KOPT-K1 (cell line): Measurements from ENCODE around the gene PLB1.

ENCODE experiments used
- H3K27ac ChIP-seq: fragments of 200-600 bp; sonication (generic); 2 replicates; pipeline ENCODE4 v1.5.1; 2016; ENCODE audit warnings: antibody characterized with exemption, mild to moderate bottlenecking, low read depth, low read length; ENCODE audit not compliant: poor library complexity, severe bottlenecking
- H3K36me3 ChIP-seq: fragments of 200-600 bp; sonication (generic); 2 replicates; pipeline ENCODE4 v1.5.1; 2017; ENCODE audit warnings: antibody characterized with exemption, mild to moderate bottlenecking, low read length, moderate library complexity; ENCODE audit not compliant: insufficient read depth
- H3K9me3 ChIP-seq: fragments of 200-600 bp; sonication (generic); 2 replicates; pipeline ENCODE4 v1.5.1; 2017; ENCODE audit warnings: antibody characterized with exemption, low read length, mild to moderate bottlenecking; ENCODE audit not compliant: insufficient read depth, poor library complexity, severe bottlenecking

Gene PLB1

DNA sequence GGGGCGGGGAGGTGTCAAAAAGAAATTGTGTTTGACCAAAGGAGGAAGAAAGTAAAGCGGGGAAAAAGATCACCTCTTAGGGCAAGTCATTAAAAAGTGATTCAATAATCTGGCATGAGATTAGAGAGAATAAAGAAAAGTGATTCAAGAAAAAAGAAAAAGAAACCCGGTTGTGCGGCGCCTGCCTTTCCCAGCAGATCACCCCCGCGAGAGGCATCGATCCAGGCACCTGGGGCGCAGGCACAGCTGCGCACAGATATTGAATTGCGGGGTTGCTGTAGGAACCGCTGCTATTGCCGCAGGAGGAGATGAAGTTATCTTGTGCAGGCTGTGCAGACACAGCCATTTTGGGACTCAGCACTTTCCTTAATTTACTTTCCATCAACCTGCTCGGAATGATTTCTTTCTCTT, 71.2 kb downstream of the PLB1 start:
- Histone ChIP-seq H3K27ac (no peak overlapping the region), H3K36me3 (no peaks in the 10 kb centered on the region), H3K9me3 (no peaks in the 10 kb centered on the region)

GRCh38 chr2:28568036-28568435, 72.2 kb downstream of the PLB1 start:
- Histone ChIP-seq H3K9me3 (no peaks in the 10 kb centered on the region), H3K27ac (no peak overlapping the region), H3K36me3 (no peaks in the 10 kb centered on the region)

DNA sequence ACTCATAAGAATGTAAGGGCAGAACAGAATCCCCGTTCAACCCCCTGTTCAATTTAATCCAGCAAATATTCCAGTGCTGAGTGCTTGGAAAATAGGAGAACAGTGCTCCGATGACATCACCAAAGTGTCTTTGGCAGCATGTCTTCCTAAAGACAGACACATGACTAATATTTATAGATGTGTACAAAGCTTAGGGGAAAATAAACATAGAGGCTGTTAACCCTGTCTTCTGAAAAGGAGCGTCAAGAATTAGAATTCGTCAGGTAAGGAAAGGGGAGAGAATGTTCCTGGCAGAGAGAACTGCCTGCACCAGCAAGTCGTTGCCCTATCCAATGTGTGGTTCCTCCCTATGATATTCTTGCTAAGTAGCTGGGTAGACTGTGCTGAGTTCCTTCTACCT, 72.7 kb downstream of the PLB1 start:
- Histone ChIP-seq H3K9me3 (no peaks in the 10 kb centered on the region), H3K27ac (no peak overlapping the region), H3K36me3 (no peaks in the 10 kb centered on the region)

DNA sequence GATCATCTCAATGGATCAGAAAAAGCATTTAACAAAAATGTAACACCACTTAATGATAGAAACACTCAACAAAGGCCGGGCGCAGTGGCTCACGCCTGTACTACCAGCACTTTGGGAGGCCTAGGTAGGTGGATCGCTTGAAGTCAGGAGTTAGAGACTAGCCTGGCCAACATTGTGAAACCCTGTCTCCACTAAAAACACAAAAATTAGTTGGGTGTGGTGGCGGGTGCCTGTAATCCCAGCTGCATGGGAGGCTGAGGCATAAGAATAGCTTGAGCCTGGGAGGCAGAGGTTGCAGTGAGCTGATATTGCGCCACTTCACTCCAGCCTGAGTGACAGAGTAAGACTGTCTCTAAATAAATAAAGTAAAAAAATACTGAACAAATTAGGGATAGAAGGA, 74.6 kb downstream of the PLB1 start:
- H3K9me3 ChIP-seq: no peaks in the 10 kb centered on the region
- H3K27ac ChIP-seq: no peak overlapping the region
- H3K36me3 ChIP-seq: no peaks in the 10 kb centered on the region

DNA sequence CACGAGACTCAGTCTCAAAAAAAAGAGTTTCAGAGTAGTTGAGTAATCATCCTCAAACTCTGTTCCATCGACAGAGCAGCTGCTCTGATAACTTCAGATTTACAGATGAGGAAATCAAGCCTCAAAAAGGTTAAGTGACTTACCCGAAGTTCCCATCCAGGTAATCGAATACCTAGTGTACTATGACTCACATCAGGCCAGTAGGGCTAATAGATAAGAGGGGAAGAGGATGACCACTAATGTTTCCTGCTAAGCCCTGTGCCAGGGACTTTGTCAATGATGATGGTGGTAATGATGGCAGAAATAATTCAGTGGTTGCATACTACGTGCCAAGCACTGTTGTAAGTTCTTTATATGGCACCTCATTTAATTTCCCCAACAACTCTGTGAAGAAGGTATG, 80.9 kb downstream of the PLB1 start:
- H3K27ac ChIP-seq: no peak overlapping the region
- H3K36me3 ChIP-seq: no peaks in the 10 kb centered on the region
- H3K9me3 ChIP-seq: no peaks in the 10 kb centered on the region

- Histone ChIP-seq H3K9me3 (no peaks in the 10 kb centered on the region), H3K27ac (no peak overlapping the region), H3K36me3 (no peaks in the 10 kb centered on the region)
Observed at GRCh38 chr2:28577791-28578680, 82.2 kb downstream of the PLB1 start.

DNA sequence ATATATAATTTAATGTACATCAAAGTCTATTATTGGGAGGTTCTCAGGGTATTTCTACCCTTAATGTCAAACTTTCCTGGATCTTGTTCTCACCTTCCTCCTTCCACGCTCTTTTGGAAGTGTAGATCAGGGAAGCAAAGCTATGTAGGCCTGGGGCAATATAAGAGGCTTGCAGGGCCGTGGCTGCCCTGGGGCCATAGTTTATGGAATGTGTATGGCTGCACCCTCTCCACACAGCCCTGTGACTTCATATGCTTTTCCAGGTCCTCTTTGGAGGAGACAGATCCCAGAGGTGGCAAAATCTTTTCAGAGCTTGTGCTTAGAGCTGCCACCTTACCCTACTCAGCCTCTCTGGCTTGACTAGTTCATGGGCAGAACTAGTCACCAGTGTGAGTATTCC, 82.9 kb downstream of the PLB1 start:
- no peaks in the 10 kb centered on the region for H3K9me3 ChIP-seq
- no peak overlapping the region for H3K27ac ChIP-seq
- no peaks in the 10 kb centered on the region for H3K36me3 ChIP-seq

- Histone ChIP-seq H3K36me3 (no peaks in the 10 kb centered on the region), H3K9me3 (no peaks in the 10 kb centered on the region), H3K27ac (no peak overlapping the region)
Observed at GRCh38 chr2:28579606-28580005, 83.7 kb downstream of the PLB1 start.

- Histone ChIP-seq H3K36me3 (no peaks in the 10 kb centered on the region), H3K9me3 (no peaks in the 10 kb centered on the region), H3K27ac (no peak overlapping the region)
Observed at GRCh38 chr2:28580078-28580477, 84.2 kb downstream of the PLB1 start.

DNA sequence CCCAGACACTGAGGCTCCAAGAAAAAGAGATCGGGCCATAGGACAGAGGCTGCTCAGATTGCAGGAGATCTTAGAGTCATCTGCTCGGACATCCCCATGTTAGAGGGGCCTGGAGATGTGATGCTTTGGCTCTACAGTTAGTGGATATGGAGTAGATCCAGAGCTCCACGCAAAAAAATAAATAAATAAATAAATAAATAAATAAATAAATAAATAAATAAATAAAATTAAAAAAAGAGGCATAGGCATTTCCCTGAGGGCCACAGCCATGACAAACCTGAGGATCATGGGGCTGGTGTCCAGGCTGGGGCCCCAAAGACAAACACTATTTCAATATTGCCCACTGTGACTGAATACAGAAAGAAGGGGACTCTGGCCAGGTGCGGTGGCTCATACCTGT, 85.5 kb downstream of the PLB1 start:
- Histone ChIP-seq H3K27ac (no peak overlapping the region), H3K36me3 (no peaks in the 10 kb centered on the region), H3K9me3 (no peaks in the 10 kb centered on the region)

- Histone ChIP-seq H3K36me3 (no peaks in the 10 kb centered on the region), H3K27ac (no peak overlapping the region), H3K9me3 (no peaks in the 10 kb centered on the region)
Observed at GRCh38 chr2:28582152-28582551, 86.3 kb downstream of the PLB1 start.

- H3K36me3 ChIP-seq: no peaks in the 10 kb centered on the region
- no peak overlapping the region for H3K27ac ChIP-seq
- H3K9me3 ChIP-seq: no peaks in the 10 kb centered on the region
Observed at GRCh38 chr2:28582595-28582994, 86.7 kb downstream of the PLB1 start.

- Histone ChIP-seq H3K36me3 (no peaks in the 10 kb centered on the region), H3K27ac (no peak overlapping the region), H3K9me3 (no peaks in the 10 kb centered on the region)
Observed at GRCh38 chr2:28583899-28584553, 88.2 kb downstream of the PLB1 start.

DNA sequence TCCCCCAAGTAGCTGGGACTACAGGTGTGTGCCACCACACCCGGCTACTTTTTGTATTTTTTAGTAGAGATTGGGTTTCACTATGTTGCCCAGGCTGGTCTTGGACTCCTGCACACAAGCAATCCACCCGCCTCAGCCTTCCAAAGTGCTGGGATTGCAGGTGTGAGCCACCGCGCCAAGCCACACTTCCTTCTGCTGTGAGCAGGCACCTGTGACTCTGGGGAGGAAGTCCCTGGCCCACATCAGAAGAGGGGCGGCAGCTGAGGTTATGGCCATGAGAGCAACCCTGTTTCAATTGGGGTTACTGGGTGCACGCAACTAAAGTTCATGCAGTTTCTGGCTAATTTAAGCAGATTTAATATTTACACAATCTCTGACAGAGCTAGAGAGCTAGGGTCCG, 91.0 kb downstream of the PLB1 start:
- no peaks in the 10 kb centered on the region for H3K9me3 ChIP-seq
- no peak overlapping the region for H3K27ac ChIP-seq
- H3K36me3 ChIP-seq: no peaks in the 10 kb centered on the region

DNA sequence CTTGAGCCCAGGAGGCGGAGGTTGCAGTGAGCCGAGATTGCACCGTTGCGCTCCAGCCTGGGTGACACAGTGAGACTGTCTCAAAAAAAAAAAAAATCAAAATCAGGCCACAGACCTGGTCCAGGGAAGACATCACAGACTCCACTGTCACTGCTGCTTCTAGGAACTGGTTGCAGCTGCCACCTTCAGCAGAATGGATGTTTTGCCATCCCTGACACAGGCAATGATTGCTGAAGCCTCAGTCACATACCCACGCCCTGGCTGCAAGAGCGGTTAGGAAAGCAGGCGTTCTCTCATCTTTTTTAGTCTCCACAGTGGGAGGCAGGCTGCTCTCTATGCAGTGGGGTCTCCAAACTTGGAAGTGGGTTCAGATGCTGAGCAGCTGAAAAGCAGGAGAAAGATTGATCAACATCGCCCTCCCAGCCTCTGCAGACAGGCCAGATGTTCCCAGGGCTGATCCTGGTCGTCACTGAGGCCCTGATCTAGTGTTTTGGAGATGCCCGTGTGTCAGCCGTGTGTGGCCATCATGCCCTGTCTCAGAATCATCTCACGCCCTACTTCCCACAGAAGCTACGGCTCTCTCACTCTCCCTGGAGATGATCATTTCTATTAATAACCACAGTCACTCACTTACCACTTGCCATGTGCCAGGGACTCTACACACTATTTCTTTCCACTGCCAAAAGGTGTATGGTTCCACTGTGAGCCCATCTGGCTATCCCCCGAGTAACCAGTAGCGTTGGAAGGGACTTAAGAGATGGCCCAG, 91.8 kb downstream of the PLB1 start:
- Histone ChIP-seq H3K36me3 (no peaks in the 10 kb centered on the region), H3K9me3 (no peaks in the 10 kb centered on the region), H3K27ac (no peak overlapping the region)
